ENCODE data around the gene CNOT8.

- TF ChIP-seq POLR2A (IDR thresholded peaks at IDR 0.05; ENCODE audit: low read depth, low read length) (no peak), SPI1 (IDR thresholded peaks at IDR 0.05; ENCODE audit: low read depth, low read length) (no peak), POU2F2 (IDR thresholded peaks at IDR 0.05; ENCODE audit: low read depth, low read length) (no peak), POLR2AphosphoS5 (IDR thresholded peaks at IDR 0.05; ENCODE audit: low read depth, low read length) (no peak), TAF1 (IDR thresholded peaks at IDR 0.05; ENCODE audit: low read depth, low read length) (no peak)
Measured at GRCh38 chr5:154865466-154866184, 7.2 kb downstream of the CNOT8 start.

All from GM12891 (cell line).